Parathyroid adenoma (tissue), 2 donors: ENCODE measurements around the gene SCAI.
"Not testable (repeated sequence)": the region's sequence is repeated elsewhere in the genome, so short reads cannot be mapped to it uniquely, and the experiment has no call there.

ENCODE experiments used
- H2AFZ ChIP-seq: fragments of 300-600 bp; sonication (generic); one replicate; pipeline ENCODE4 v1.7.0; 2017; ENCODE audit warnings: antibody characterized with exemption, mild to moderate bottlenecking
- H3K27ac ChIP-seq: fragments of 300-600 bp; sonication (generic); one replicate; pipeline ENCODE4 v1.7.0; 2017
- H3K27me3 ChIP-seq: fragments of 300-600 bp; sonication (generic); one replicate; pipeline ENCODE4 v1.7.0; 2017; ENCODE audit warnings: low read length; ENCODE audit not compliant: control insufficient read depth, insufficient read depth
- H3K36me3 ChIP-seq: fragments of 300-600 bp; sonication (generic); one replicate; pipeline ENCODE4 v1.7.0; 2017; ENCODE audit warnings: low read length; ENCODE audit not compliant: control insufficient read depth, insufficient read depth
- H3K4me1 ChIP-seq: fragments of 300-600 bp; sonication (generic); one replicate; pipeline ENCODE4 v1.7.0; 2017; ENCODE audit warnings: control low read depth
- H3K4me2 ChIP-seq: fragments of 300-600 bp; sonication (generic); one replicate; pipeline ENCODE4 v1.7.0; 2017; ENCODE audit warnings: low read length
- H3K4me3 ChIP-seq: fragments of 300-600 bp; sonication (generic); one replicate; pipeline ENCODE4 v1.7.0; 2017; ENCODE audit warnings: low read depth, low read length
- H3K79me2 ChIP-seq: fragments of 300-600 bp; sonication (generic); one replicate; pipeline ENCODE4 v1.7.0; 2017; ENCODE audit warnings: control low read depth
- H3K9ac ChIP-seq: fragments of 300-600 bp; sonication (generic); one replicate; pipeline ENCODE4 v1.7.0; 2017; ENCODE audit warnings: mild to moderate bottlenecking
- H3K9me3 ChIP-seq: fragments of 300-600 bp; sonication (generic); one replicate; pipeline ENCODE4 v1.7.0; 2017; ENCODE audit warnings: low read length; ENCODE audit not compliant: control insufficient read depth
- TF ChIP-seq, protein P1 (sequence below): fragments of 300-600 bp; sonication (generic); IDR thresholded peaks from one replicate; pipeline ENCODE4 v1.7.0; 2017; ENCODE audit warnings: antibody characterized with exemption, mild to moderate bottlenecking
- donor health status: primary hyperparathyroidism.

The SCAI gene

DNA sequence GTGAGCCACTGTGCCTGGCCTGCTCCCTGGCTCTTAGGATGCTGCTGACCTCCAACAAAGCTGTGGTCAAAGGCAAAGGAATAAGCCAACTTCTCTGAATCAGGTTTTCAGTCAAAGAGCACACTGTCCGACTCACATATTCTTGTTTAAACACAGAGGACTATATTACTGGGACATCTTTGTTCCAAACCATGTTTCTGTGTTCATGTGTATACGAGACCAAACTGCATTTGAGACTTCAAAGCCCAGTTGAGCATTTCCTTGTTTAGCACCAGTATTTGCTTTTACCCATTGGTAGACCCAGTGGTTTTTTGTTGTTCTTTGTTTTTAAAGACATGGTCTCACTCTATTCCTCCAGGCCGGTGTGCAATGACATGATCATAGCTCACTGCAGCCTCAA is 100.2 kb downstream of the SCAI start:
- no peaks in the 10 kb centered on the region for H3K36me3 ChIP-seq
- H3K9me3 ChIP-seq, result no peaks in the 10 kb centered on the region
- no peaks in the 10 kb centered on the region for H3K4me1 ChIP-seq
- H3K79me2 ChIP-seq, result no peaks in the 10 kb centered on the region
- no peak overlapping the region for H3K4me3 ChIP-seq
- no peak overlapping the region for H3K27ac ChIP-seq
- H3K4me2 ChIP-seq, result no peak overlapping the region
- H2AFZ ChIP-seq, result no peak overlapping the region
- no peak overlapping the region for H3K9ac ChIP-seq
- TF ChIP-seq, protein P1, sequence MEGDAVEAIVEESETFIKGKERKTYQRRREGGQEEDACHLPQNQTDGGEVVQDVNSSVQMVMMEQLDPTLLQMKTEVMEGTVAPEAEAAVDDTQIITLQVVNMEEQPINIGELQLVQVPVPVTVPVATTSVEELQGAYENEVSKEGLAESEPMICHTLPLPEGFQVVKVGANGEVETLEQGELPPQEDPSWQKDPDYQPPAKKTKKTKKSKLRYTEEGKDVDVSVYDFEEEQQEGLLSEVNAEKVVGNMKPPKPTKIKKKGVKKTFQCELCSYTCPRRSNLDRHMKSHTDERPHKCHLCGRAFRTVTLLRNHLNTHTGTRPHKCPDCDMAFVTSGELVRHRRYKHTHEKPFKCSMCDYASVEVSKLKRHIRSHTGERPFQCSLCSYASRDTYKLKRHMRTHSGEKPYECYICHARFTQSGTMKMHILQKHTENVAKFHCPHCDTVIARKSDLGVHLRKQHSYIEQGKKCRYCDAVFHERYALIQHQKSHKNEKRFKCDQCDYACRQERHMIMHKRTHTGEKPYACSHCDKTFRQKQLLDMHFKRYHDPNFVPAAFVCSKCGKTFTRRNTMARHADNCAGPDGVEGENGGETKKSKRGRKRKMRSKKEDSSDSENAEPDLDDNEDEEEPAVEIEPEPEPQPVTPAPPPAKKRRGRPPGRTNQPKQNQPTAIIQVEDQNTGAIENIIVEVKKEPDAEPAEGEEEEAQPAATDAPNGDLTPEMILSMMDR, result no peak
- no peaks in the 10 kb centered on the region for H3K27me3 ChIP-seq

DNA sequence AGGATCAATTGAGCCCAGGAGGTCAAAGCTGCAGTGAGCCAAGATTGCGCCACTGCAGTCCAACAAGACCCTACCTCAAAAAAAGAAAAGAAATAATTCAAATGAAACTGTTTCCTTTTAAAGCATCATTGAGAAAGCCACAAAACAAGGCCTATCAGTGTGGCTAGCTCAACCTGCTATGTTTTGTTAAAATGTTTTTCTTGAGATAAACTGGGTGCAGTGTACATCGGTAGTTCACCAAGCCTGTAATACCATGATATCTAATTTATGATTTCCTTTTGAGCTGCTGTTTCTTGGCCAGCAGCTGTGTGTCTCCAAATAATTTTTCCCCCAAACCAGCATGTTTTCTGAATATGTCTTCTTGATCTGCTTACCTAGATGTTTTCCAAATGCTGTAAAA is 105.2 kb downstream of the SCAI start:
- Histone ChIP-seq H3K9ac (no peak overlapping the region), H3K4me2 (no peak overlapping the region), H3K27ac (no peak overlapping the region), H3K36me3 (no peaks in the 10 kb centered on the region), H3K27me3 (no peaks in the 10 kb centered on the region), H3K79me2 (no peaks in the 10 kb centered on the region), H2AFZ (no peak overlapping the region), H3K4me1 (no peaks in the 10 kb centered on the region), H3K9me3 (no peaks in the 10 kb centered on the region), H3K4me3 (no peak overlapping the region)
- TF ChIP-seq, protein P1, result no peak

DNA sequence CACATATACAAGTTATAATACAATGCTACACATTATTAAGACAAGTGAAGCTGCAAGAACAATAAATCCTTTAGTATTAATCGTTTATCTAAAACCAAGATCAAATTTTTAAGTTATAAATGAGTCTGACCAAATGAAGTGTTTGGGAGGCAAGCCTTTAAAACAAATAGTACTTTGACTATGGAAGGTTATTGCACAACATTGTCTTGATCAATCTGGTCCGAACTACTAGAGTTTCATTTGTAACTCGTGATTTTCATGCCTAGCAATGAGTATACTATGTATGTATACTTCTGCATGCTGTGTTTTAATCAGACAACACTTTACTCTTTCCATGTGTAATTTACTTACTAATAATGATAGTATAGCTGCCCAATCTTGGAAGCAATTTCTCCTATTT is 115.3 kb downstream of the SCAI start:
- no peaks in the 10 kb centered on the region for H3K79me2 ChIP-seq
- no peaks in the 10 kb centered on the region for H3K4me1 ChIP-seq
- H2AFZ ChIP-seq, result no peak overlapping the region
- H3K36me3 ChIP-seq, result no peaks in the 10 kb centered on the region
- no peak overlapping the region for H3K9ac ChIP-seq
- H3K4me3 ChIP-seq, result no peak overlapping the region
- no peaks in the 10 kb centered on the region for H3K9me3 ChIP-seq
- H3K27ac ChIP-seq, result no peak overlapping the region
- no peak overlapping the region for H3K4me2 ChIP-seq
- TF ChIP-seq, protein P1, result no peak
- no peaks in the 10 kb centered on the region for H3K27me3 ChIP-seq

DNA sequence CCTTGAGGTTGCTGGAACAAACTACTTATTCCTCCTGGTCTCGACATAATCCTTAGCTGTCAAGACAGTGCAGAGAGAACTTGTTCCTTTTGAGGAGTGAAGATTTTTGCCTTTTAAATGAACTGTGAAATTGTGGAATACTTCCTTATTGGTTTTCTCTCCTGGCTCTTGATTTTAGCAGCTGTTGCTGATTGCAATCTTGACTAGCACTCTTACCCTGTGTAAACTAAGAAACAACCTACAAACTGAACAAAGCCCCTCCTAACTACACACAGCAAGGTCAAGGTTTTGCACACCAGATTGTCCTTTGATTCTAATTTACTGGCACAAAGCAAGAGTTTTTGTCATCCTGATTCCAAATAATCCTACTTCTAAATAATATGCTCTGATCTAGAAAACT is 118.4 kb downstream of the SCAI start:
- no peaks in the 10 kb centered on the region for H3K9me3 ChIP-seq
- no peak overlapping the region for H3K4me3 ChIP-seq
- no peaks in the 10 kb centered on the region for H3K79me2 ChIP-seq
- TF ChIP-seq, protein P1, result no peak
- no peaks in the 10 kb centered on the region for H3K4me1 ChIP-seq
- no peak overlapping the region for H3K27ac ChIP-seq
- H3K9ac ChIP-seq, result no peak overlapping the region
- no peak overlapping the region for H2AFZ ChIP-seq
- no peak overlapping the region for H3K4me2 ChIP-seq
- H3K36me3 ChIP-seq, result no peaks in the 10 kb centered on the region
- no peaks in the 10 kb centered on the region for H3K27me3 ChIP-seq

DNA sequence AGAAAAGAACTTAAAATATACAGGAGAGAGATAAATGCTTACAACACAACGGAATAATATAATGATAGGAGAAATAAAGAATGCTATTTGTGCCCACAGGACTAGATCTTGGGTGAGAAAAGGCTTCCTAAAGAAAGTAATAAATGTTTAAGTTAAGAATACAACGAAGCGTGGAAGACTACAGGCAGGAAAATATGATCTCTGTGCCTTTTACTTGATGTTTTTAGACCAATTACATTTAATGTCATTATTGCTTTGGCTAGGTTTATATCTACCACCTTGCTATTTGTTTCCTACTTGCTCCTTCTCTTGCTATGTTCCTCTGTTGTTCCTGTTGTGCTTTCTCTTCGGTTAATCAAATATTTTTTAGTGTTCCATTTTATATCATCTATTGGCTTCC is 122.3 kb downstream of the SCAI start:
- Histone ChIP-seq H3K9me3 (no peaks in the 10 kb centered on the region), H3K4me3 (no peak overlapping the region), H3K9ac (no peak overlapping the region), H3K79me2 (no peaks in the 10 kb centered on the region), H3K4me2 (no peak overlapping the region), H3K27ac (no peak overlapping the region), H3K27me3 (no peaks in the 10 kb centered on the region), H2AFZ (no peak overlapping the region), H3K36me3 (no peaks in the 10 kb centered on the region), H3K4me1 (no peaks in the 10 kb centered on the region)
- TF ChIP-seq, protein P1, result no peak

DNA sequence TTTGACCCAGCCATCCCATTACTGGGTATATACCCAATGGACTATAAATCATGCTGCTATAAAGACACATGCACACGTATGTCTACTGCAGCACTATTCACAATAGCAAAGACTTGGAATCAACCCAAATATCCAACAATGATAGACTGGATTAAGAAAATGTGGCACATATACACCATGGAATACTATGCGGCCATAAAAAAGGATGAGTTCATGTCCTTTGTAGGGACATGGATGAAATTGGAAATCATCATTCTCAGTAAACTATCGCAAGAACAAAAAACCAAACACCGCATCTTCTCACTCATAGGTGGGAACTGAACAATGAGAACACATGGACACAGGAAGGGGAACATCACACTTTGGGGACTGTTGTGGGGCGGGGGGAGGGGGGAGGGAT is 127.7 kb downstream of the SCAI start:
- not testable (repeated sequence) for H3K4me1 ChIP-seq, H3K9me3 ChIP-seq, H3K4me2 ChIP-seq, H2AFZ ChIP-seq, H3K4me3 ChIP-seq, H3K36me3 ChIP-seq, H3K9ac ChIP-seq, H3K27me3 ChIP-seq, H3K79me2 ChIP-seq, H3K27ac ChIP-seq

DNA sequence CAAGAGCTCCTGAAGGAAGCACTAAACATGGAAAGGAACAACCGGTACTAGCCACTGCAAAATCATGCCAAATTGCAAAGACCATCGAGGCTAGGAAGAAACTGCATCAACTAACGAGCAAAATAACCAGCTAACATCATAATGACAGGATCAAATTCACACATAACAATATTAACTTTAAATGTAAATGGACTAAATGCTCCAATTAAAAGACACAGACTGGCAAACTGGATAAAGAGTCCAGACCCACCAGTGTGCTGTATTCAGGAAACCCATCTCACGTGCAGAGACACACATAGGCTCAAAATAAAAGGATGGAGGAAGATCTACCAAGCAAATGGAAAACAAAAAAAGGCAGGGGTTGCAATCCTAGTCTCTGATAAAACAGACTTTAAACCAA is 131.3 kb downstream of the SCAI start:
- not testable (repeated sequence) for H3K27me3 ChIP-seq, H3K4me2 ChIP-seq, H3K79me2 ChIP-seq, H2AFZ ChIP-seq, H3K4me3 ChIP-seq, H3K27ac ChIP-seq, H3K9me3 ChIP-seq, H3K4me1 ChIP-seq, H3K9ac ChIP-seq, H3K36me3 ChIP-seq
